ENCODE data around the gene REEP1. TPM values are rescaled to one million over a fixed set of nuclear protein-coding genes. Genes with fewer than 3 reads are reported as not detected.

REEP1 gene
- total RNA-seq, 2 experiments from 2014 or later = not detected

DNA sequence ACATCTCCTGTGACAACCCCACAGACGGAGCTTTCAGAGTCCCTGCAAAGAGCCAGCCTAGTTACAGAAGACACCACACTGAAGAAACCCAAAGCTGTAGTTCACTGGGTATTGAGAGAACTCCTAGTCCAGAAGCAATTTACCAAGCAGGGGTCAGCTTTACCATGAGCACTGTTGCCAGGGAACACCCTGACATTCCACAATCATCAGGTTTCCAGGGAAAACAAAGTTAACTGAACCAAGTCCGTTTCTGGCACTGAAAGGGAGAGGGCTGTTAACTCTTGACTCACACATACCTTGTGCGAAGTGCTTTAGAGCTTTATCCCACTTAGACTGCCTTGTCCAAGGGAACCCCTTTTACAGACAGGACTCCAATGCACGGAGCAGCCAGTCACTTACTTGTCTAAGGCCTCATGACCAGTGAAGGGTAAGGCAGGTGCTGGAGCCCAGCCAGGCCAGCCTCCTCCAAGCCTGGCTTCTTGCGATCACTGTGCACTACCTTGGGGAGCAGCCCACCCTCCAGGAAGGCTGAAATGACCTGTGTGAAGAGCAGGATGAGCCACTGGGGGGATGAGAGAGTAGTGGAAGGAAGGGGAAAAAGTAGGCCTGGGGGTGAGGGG is 53.9 kb downstream of the REEP1 start:
- POLR2A ChIA-PET = no interaction called here
- CTCF ChIA-PET = interaction anchor here (0.7 kb wide), 1 partner anchor 163 kb away, joined by 3 read pairs; no protein-coding TSS in a partner anchor
- H3K9me3 Mint-ChIP-seq = no peaks in the 10 kb centered on the region

DNA sequence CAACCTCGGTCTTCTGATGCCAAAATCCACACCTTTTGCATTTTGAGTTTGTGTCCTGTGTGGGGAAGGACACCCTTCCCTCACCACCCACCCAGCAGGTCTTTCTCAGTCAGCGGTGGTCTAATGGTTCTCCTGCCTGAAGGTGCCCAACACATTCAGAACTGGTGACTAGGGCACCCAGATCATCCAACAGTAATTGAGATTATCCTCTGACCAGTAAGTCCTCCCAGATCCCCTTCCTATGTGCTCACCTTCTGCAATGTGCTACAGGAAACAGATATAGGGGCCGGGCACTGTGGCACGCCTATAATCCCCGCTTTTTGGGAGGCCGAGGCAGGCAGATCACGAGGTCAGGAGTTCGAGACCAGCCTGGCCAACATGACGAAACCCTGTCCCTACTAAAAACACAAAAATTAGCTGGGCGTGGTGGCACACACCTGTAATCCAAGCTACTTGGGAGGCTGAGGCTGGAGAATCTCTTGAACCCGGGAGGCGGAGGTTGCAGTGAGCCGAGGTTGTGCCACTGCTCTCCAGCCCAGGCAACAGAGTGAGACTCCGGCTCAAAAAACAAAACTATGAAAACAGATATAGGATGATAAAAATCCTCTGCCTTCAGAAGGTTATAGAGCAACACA is 56.2 kb downstream of the REEP1 start:
- Mint-ChIP-seq H3K4me1 (peaks cover 2% of the 10 kb centered on the region), H3K27ac (no peak overlapping the region), H3K4me3 (no peak overlapping the region), H3K9me3 (no peaks in the 10 kb centered on the region), H3K27me3 (peaks cover 26% of the 10 kb centered on the region), H3K36me3 (ENCODE audit: low read depth) (no peaks in the 10 kb centered on the region)
- ChIA-PET CTCF (no interaction called here), POLR2A (no interaction called here)
- no peak for DNase-seq

More for the DNA sequence above, 53.9 kb downstream of the REEP1 start:
- H3K36me3 Mint-ChIP-seq (ENCODE audit: low read depth) = no peaks in the 10 kb centered on the region
- no peak for DNase-seq
- H3K27ac Mint-ChIP-seq = no peak overlapping the region
- no peak overlapping the region for H3K4me3 Mint-ChIP-seq
- H3K27me3 Mint-ChIP-seq = peaks cover 30% of the 10 kb centered on the region
- H3K4me1 Mint-ChIP-seq = peaks cover 2% of the 10 kb centered on the region

DNA sequence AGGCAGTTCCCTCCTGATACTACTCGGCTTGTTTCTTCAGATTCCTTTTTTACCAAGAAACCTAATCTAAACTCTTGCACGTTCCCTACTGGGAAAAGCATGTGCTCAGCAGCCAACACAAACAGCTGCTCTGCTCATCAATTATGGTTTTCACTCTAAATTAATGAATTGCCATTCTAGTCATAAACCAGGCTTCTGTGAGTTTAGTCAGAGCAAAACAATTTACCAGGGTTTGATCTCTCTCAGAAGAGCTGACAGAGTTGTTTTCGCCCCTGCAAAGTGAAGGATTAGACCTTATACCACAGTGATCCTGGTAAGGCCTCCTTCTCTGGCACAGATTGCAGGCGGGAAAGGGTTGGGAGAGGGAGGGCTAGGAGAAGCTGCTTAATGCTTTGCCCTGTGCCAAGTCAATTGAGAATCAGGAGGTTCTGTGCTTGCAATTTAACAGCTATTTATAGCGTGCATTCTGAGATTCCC is 57.2 kb downstream of the REEP1 start:
- POLR2A ChIA-PET = no interaction called here
- H3K36me3 Mint-ChIP-seq (ENCODE audit: low read depth) = no peaks in the 10 kb centered on the region
- H3K4me3 Mint-ChIP-seq = no peak overlapping the region
- DNase-seq = no peak
- CTCF ChIA-PET = no interaction called here
- H3K27me3 Mint-ChIP-seq = peaks cover 20% of the 10 kb centered on the region
- no peaks in the 10 kb centered on the region for H3K9me3 Mint-ChIP-seq
- no peak overlapping the region for H3K27ac Mint-ChIP-seq
- peaks cover 6% of the 10 kb centered on the region for H3K4me1 Mint-ChIP-seq

DNA sequence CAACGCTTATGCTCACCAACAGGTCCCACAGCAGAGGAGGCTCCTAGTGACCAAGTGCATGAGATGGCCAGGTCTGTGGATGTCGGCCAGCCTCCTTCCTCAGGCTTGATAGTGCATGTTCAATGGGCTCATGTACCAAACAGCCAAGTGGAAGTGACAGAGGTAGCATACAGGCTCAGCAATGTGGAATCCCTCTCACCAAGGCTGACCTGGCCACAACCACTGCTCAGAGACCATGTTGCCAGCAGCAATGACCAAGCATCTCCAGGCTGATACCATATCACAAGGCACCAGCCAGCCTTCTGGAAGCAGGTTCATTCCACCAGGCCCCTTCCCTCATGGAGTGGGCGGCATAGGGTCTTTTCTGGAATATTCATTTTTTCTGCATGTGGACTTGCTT is 61.5 kb downstream of the REEP1 start:
- Mint-ChIP-seq H3K27me3 (peaks cover 9% of the 10 kb centered on the region), H3K27ac (no peak overlapping the region), H3K4me3 (no peak overlapping the region), H3K4me1 (peaks cover 20% of the 10 kb centered on the region), H3K9me3 (peaks cover 16% of the 10 kb centered on the region), H3K36me3 (ENCODE audit: low read depth) (peaks cover 15% of the 10 kb centered on the region)
- DNase-seq = no peak
- CTCF ChIA-PET = no interaction called here
- POLR2A ChIA-PET = no interaction called here

DNA sequence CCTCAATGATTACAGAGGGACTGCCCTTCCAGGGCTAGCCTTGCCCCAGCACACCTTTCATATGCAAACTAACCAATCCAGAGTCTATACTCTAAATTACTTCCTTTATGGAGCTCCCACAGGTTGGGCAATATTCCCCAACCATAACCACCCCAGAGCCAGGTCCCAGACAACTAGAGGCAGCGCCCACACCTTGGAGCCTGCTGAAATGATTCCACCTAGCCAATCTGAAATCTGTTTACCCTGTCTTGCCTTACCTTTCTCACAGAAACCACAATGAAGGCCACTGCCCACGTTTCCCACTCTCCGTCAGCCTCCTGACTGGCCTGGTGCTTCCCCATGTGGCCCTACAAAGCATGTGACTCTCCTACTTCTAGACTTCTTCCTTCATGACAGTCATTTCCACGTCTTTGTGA is 62.0 kb downstream of the REEP1 start:
- ChIA-PET CTCF (no interaction called here), POLR2A (no interaction called here)
- H3K27ac Mint-ChIP-seq = no peak overlapping the region
- H3K4me1 Mint-ChIP-seq = peaks cover 20% of the 10 kb centered on the region
- no peak overlapping the region for H3K4me3 Mint-ChIP-seq
- peaks cover 18% of the 10 kb centered on the region for H3K36me3 Mint-ChIP-seq (ENCODE audit: low read depth)
- DNase-seq = no peak
- peaks cover 20% of the 10 kb centered on the region for H3K9me3 Mint-ChIP-seq
- H3K27me3 Mint-ChIP-seq = peaks cover 11% of the 10 kb centered on the region

DNA sequence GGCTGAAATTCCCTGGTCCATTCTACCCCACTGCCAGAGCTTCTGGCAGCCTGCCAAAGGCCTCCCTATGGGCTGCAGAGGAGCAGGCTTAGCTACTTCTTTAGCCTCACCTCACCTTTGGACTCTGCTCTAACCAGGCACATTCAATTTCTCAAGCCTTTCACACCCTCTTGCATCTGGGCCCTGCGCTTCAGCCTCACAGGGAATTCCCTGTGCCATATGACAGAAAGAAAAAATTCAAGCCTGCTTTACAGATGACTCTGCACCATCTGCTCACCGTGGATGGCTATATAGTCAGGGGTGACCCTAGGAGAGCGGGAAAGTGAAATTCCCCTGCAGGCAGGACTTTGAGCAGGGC is 62.5 kb downstream of the REEP1 start:
- Mint-ChIP-seq H3K9me3 (peaks cover 20% of the 10 kb centered on the region), H3K4me3 (no peak overlapping the region), H3K27me3 (peaks cover 11% of the 10 kb centered on the region), H3K27ac (no peak overlapping the region), H3K36me3 (ENCODE audit: low read depth) (peaks cover 18% of the 10 kb centered on the region), H3K4me1 (peaks cover 18% of the 10 kb centered on the region)
- CTCF ChIA-PET = no interaction called here
- DNase-seq = no peak
- POLR2A ChIA-PET = no interaction called here

DNA sequence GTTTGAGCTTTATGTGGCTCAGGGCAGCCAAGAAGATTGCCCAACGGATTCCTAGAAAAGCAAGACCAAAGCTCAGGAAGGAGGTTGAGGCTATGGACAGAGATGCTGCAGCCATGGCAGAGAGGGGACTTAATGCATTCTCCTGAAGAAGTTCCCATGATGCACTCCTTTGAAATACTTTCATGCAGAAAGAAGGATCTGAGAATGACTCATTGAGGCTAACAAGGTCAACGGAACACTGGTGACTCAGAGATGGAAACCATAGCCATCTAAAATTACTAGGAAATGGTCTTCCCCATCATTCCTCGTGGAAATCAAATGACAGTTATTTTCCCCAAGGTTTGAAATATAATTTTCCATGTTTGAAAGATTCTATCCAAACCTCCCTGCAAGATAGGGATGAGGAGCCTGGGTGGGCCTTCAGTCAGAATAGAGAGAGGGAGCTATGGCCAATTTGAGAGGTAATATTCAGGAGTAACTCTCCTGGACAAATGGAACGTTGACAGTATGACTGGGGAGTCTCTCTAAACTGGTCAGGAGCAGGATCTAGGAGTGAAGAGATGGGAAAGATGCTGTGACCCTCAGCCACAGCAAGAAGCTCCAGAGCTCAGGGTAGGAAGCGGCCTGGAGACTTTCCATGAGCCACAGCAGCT is 63.0 kb downstream of the REEP1 start:
- Mint-ChIP-seq H3K27ac (no peak overlapping the region), H3K36me3 (ENCODE audit: low read depth) (peaks cover 18% of the 10 kb centered on the region), H3K4me1 (peaks cover 17% of the 10 kb centered on the region), H3K27me3 (peaks cover 11% of the 10 kb centered on the region), H3K4me3 (no peak overlapping the region), H3K9me3 (peaks cover 20% of the 10 kb centered on the region)
- ChIA-PET POLR2A (no interaction called here), CTCF (no interaction called here)
- DNase-seq = no peak

DNA sequence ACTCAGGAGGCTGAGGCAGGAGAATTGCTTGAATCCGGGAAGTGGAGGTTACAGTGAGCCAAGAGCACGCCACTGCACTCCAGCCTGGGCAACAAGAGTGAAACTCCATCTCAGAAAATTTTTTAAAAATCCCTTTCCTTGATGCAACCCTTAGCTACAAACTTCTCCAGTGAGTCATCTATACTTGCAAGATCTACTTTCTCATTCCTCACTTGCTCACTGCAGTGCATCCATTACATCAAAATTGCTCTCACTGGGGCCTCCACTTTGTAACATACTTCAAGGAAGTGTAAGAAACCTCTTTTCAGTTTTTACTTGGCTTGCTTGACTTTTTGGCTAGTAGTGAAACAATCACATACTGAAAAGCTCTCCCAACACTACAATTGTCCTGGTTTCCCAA is 65.3 kb downstream of the REEP1 start:
- ChIA-PET CTCF (no interaction called here), POLR2A (no interaction called here)
- Mint-ChIP-seq H3K27ac (no peak overlapping the region), H3K4me1 (peaks cover 17% of the 10 kb centered on the region), H3K36me3 (ENCODE audit: low read depth) (peaks cover 18% of the 10 kb centered on the region), H3K4me3 (no peak overlapping the region), H3K9me3 (peaks cover 20% of the 10 kb centered on the region), H3K27me3 (peaks cover 22% of the 10 kb centered on the region)
- no peak for DNase-seq

DNA sequence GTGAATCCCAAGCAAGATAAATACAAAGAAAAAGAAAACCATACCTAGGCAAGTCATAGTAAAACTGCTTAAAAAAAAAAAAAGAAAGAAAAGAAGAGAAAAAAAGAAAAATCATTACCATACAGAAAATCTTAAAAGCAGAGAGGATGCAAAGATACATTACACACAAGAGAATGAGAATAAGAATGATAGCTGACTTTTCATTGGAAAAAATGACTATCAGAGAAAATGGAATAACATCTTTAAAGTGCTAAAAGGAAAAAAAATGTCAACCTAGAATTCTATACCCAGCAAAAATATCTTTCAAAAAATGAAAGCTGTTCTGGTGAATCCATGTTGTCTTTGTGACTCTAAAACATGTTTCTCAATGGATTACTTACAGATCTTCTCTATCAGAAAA is 66.2 kb downstream of the REEP1 start:
- DNase-seq = no peak
- Mint-ChIP-seq H3K27me3 (peaks cover 21% of the 10 kb centered on the region), H3K36me3 (ENCODE audit: low read depth) (peaks cover 18% of the 10 kb centered on the region), H3K27ac (no peak overlapping the region), H3K4me3 (no peak overlapping the region), H3K9me3 (peaks cover 20% of the 10 kb centered on the region), H3K4me1 (peaks cover 17% of the 10 kb centered on the region)
- ChIA-PET POLR2A (no interaction called here), CTCF (no interaction called here)

DNA sequence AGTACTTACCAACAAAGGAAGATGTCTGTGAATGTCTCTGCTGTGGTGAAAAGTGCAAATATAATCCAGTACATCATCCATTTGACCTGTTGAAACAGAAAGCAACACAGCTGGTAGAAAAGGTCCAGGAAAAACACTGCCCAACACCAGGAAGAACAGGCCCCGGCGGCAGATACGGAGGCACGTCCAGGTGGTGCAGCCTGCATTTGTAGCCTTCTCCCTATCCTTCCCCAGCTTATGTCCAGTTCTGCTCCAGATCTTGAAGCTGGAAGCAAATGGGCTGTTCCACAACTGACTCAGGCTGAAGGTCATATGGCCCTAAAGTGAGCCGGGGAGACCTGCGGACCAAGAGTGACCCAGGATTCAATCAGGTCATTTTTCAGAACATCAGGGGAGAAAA is 73.5 kb downstream of the REEP1 start:
- POLR2A ChIA-PET = no interaction called here
- no peaks in the 10 kb centered on the region for H3K36me3 Mint-ChIP-seq (ENCODE audit: low read depth)
- H3K9me3 Mint-ChIP-seq = no peaks in the 10 kb centered on the region

DNA sequence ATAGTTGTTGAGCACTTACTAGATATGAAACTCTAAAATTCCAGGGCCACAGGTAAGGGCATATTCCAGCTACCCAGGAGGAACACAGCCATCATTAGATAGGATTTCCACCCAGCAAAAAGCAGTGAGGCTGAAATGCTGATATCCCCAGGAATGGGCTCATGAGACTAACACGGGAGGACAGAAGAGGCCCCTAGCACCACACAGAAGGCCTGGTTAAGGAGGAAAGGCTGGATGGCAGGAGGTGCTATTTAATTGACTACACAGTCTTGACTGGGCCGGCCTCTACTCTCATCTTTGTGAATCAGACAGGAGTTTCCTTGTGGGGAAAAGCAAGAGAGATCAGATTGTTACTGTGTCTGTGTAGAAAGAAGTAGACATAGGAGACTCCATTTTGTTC is 76.4 kb downstream of the REEP1 start:
- CTCF ChIA-PET = interaction anchor here (1.2 kb wide), 1 partner anchor 40 kb away, joined by 3 read pairs; no protein-coding TSS in a partner anchor
- Mint-ChIP-seq H3K27me3 (peaks cover 6% of the 10 kb centered on the region), H3K4me1 (no peaks in the 10 kb centered on the region), H3K36me3 (ENCODE audit: low read depth) (no peaks in the 10 kb centered on the region), H3K4me3 (no peak overlapping the region), H3K27ac (no peak overlapping the region), H3K9me3 (no peaks in the 10 kb centered on the region)
- POLR2A ChIA-PET = no interaction called here
- DNase-seq = no peak

More for the DNA sequence above, 73.5 kb downstream of the REEP1 start:
- no peak for DNase-seq
- Mint-ChIP-seq H3K4me3 (no peak overlapping the region), H3K27me3 (peaks cover 21% of the 10 kb centered on the region), H3K4me1 (no peaks in the 10 kb centered on the region), H3K27ac (no peak overlapping the region)
- CTCF ChIA-PET = no interaction called here

DNA sequence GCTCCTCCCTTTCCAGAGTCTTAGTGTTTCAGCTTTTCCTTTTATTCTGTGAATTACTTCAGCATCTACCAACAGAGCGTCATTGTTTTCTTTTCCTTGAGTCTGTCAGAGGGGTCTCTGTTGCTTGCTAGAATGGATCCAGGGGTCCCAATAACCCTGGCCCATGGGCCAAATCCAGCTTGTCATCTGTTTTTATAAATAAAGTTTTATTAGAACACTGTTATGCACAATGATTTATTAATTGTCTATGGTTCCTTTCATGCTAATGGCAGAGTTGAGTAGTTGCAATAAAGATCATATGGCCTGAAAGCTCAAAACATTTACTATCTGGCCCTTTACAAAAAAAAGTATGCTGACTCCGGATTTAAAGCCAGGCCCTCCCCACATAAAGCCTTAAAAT is 79.3 kb downstream of the REEP1 start:
- Mint-ChIP-seq H3K4me3 (no peak overlapping the region), H3K27ac (no peak overlapping the region), H3K4me1 (no peaks in the 10 kb centered on the region), H3K36me3 (ENCODE audit: low read depth) (no peaks in the 10 kb centered on the region), H3K27me3 (peaks cover 7% of the 10 kb centered on the region), H3K9me3 (no peaks in the 10 kb centered on the region)
- ChIA-PET POLR2A (no interaction called here), CTCF (no interaction called here)
- DNase-seq = no peak

DNA sequence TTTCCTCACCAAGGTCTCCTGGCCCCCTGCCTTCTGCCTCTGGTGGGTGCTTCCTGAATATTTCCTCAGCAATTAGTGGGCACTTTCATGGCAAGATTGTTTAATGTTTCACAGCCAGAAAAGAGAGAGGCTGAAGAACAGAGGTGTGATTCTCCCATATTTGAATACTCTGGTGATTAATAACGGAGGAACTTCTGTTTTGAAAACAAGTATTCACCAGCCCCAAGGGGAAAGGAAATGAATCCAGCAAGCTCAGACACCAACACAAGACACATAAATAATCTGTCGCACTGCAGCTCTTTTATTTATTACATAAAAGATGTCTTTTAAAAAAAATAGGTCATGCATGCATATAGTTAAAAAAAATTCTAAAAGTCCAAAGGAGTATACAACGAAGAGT is 80.4 kb downstream of the REEP1 start:
- CTCF ChIA-PET = no interaction called here
- H3K4me1 Mint-ChIP-seq = no peaks in the 10 kb centered on the region

DNA sequence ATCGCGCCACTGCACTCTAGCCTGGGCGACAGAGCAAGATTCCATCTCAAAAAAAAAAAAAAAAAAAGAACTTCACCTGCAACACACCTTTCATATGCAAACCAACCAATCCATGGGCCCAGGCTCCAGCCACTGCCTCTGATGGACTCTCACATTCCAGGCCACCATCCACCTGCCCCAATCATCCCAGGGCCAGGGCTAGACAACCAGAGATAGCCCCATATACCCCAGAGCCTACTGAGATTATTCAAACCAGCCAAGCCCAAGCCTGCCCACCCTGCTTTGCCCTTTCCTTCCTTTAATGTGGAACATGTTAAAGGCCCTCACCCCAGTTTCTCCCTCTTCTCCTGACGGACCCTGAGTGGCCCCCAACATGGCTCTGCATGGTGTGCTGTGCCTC is 81.1 kb downstream of the REEP1 start:
- H3K4me3 Mint-ChIP-seq = no peak overlapping the region
- POLR2A ChIA-PET = no interaction called here
- peaks cover 17% of the 10 kb centered on the region for H3K27me3 Mint-ChIP-seq
- DNase-seq = no peak
- H3K4me1 Mint-ChIP-seq = no peaks in the 10 kb centered on the region
- H3K27ac Mint-ChIP-seq = no peak overlapping the region
- no peaks in the 10 kb centered on the region for H3K36me3 Mint-ChIP-seq (ENCODE audit: low read depth)
- CTCF ChIA-PET = no interaction called here
- H3K9me3 Mint-ChIP-seq = no peaks in the 10 kb centered on the region

More for the DNA sequence above, 80.4 kb downstream of the REEP1 start:
- DNase-seq = no peak
- peaks cover 11% of the 10 kb centered on the region for H3K27me3 Mint-ChIP-seq
- POLR2A ChIA-PET = no interaction called here
- H3K4me3 Mint-ChIP-seq = no peak overlapping the region
- no peak overlapping the region for H3K27ac Mint-ChIP-seq
- H3K9me3 Mint-ChIP-seq = no peaks in the 10 kb centered on the region
- no peaks in the 10 kb centered on the region for H3K36me3 Mint-ChIP-seq (ENCODE audit: low read depth)
